Skin epidermis (tissue), 12 donors: Measurements from ENCODE around the gene NEDD1.

Experiments used
- H3K27ac ChIP-seq, 21 experiments: fragments of 200-600 bp; sonication (generic) in 11 of 21; one replicate each; pipeline ENCODE4 v1.5.0; 2020; ENCODE audit warnings: mild to moderate bottlenecking in 3 of 21, inconsistent platforms in 2 of 21, moderate library complexity in 2 of 21
- H3K4me3 ChIP-seq, 7 experiments: fragments of 200-600 bp; sonication (generic) in 2 of 7; one replicate each; pipeline ENCODE4 v1.5.0; 2020; ENCODE audit warnings: inconsistent platforms in 2 of 7, mild to moderate bottlenecking in 2 of 7, moderate library complexity in 1 of 7

NEDD1 gene

DNA sequence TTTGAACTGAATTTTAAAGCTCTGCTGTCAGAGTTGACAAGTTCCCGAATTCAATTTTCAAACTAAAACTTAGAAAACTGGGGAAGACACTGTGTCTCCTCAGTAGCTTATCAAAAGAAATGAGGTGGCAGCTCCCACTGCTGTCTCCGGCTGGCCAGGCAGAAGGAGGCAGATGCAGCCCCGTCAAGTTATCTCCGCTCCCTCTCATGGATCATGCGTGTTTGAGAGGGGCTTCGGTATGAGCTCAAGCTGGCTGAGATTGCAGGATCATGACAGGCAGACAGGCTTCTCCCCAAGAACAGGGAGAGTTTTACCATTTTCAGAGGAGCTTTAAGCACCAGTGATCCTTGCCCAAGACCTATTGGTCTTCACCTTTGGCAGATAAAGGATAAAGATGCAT is 88.8 kb downstream of the NEDD1 start:
- Histone ChIP-seq H3K4me3 (no peak overlapping the region), H3K27ac (no peak overlapping the region)

- Histone ChIP-seq H3K4me3 (no peak overlapping the region), H3K27ac (no peak overlapping the region)
Measured at GRCh38 chr12:96997797-96998484, 90.9 kb downstream of the NEDD1 start.

GRCh38 chr12:97003276-97003675 is 96.2 kb downstream of the NEDD1 start:
- H3K27ac ChIP-seq = no peak overlapping the region

More at GRCh38 chr12:97003276-97003675, 96.2 kb downstream of the NEDD1 start:
- H3K4me3 ChIP-seq = no peak overlapping the region
